ENCODE data around the gene EFR3B.
A peak's percentile ranks its signal among the peaks of the same experiment; 100 is the strongest.
"Not testable (repeated sequence)": the region's sequence is repeated elsewhere in the genome, so short reads cannot be mapped to it uniquely, and the experiment has no call there.

Gene EFR3B

GRCh38 chr2:25150993-25151392 is 109.1 kb downstream of the EFR3B start:
- DNase-seq (ENCODE audit: low spot score), result not testable (repeated sequence)

GRCh38 chr2:25151718-25152117 is 109.8 kb downstream of the EFR3B start:
- no peak for DNase-seq (ENCODE audit: low spot score)

GRCh38 chr2:25155401-25155800 is 113.5 kb downstream of the EFR3B start:
- DNase-seq (ENCODE audit: low spot score), result no peak

- DNase-seq (ENCODE audit: low spot score), result no peak
Observed at GRCh38 chr2:25158096-25158852, 116.4 kb downstream of the EFR3B start.

- DNase-seq (ENCODE audit: low spot score), result no peak
Observed at GRCh38 chr2:25159949-25160348, 118.1 kb downstream of the EFR3B start.

GRCh38 chr2:25160376-25160775 is 118.5 kb downstream of the EFR3B start:
- DNase-seq (ENCODE audit: low spot score), result no peak

- DNase-seq (ENCODE audit: low spot score), result peak; percentile 61
Observed at GRCh38 chr2:25161055-25161781, 119.3 kb downstream of the EFR3B start.

- not testable (repeated sequence) for DNase-seq (ENCODE audit: low spot score)
Observed at GRCh38 chr2:25162061-25162460, 120.2 kb downstream of the EFR3B start.

- DNase-seq (ENCODE audit: low spot score), result no peak
Observed at GRCh38 chr2:25164561-25164960, 122.7 kb downstream of the EFR3B start.

- peak; percentile 82 for DNase-seq (ENCODE audit: low spot score)
Observed at GRCh38 chr2:25165992-25166875, 124.4 kb downstream of the EFR3B start.

GRCh38 chr2:25168256-25169072 is 126.6 kb downstream of the EFR3B start, which contains the start of gene POMC:
POMC (minus strand) TSS chr2:25168580; CDS start chr2:25164772, 3,808 bp downstream.
- DNase-seq (ENCODE audit: low spot score), result peak; percentile 32

- no peak for DNase-seq (ENCODE audit: low spot score)
Observed at GRCh38 chr2:25169073-25169470, 127.2 kb downstream of the EFR3B start.

- DNase-seq (ENCODE audit: low spot score), result no peak
Observed at GRCh38 chr2:25170888-25171287, 129.0 kb downstream of the EFR3B start.

GRCh38 chr2:25173719-25174118 is 131.8 kb downstream of the EFR3B start:
- no peak for DNase-seq (ENCODE audit: low spot score)

GRCh38 chr2:25174192-25174861 is 132.5 kb downstream of the EFR3B start:
- DNase-seq (ENCODE audit: low spot score), result no peak

GRCh38 chr2:25176138-25176537 is 134.3 kb downstream of the EFR3B start:
- DNase-seq (ENCODE audit: low spot score), result no peak

GRCh38 chr2:25176541-25177181 is 134.8 kb downstream of the EFR3B start:
- DNase-seq (ENCODE audit: low spot score), result no peak

GRCh38 chr2:25177211-25177611 is 135.3 kb downstream of the EFR3B start:
- no peak for DNase-seq (ENCODE audit: low spot score)

- DNase-seq (ENCODE audit: low spot score), result no peak
Observed at GRCh38 chr2:25178976-25179375, 137.1 kb downstream of the EFR3B start.

- no peak for DNase-seq (ENCODE audit: low spot score)
Observed at GRCh38 chr2:25184254-25184653, 142.4 kb downstream of the EFR3B start.
